Measurements from ENCODE around the gene MAPK8IP2. TPM values are rescaled to one million over a fixed set of nuclear protein-coding genes. Genes with fewer than 3 reads are reported as not detected.
"Not testable (repeated sequence)": the region's sequence is repeated elsewhere in the genome, so short reads cannot be mapped to it uniquely, and the experiment has no call there.

Gene MAPK8IP2
- total RNA-seq, 1 donor from 2014 or later, result 60.3 TPM

DNA sequence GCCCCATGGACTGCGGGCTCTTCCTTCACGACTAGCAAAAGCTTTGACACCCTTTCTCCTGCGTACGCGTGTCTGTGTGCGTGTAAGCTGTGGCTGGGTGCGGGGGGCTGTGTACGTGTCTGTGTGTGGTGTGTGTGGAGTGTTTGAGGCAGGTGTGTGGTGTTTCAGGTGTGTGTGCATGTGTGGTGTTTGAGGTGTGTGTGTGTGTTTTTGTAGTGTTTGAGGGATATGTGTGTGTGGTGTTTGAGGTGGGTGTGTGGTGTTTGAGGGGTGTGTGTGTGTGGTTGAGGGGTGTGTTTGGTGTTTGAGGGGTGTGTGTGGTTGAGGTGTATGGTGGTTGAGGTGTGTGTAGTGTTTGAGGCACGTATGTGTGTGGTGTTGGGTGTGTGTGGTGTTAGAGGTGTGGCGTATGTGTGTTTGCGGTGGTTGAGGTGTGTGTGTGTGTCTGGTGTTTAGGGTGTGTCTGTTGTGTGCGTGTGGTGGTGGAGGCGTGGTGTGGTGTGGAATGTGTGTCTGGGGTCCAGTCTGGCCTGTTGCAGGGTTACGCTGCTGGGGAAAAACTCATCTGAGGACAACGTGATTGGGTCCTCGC is 28.0 kb downstream of the MAPK8IP2 start:
- FAIRE-seq (no peak), DNase-seq (ENCODE audit: low spot score in 2 of 2) (no peak)

DNA sequence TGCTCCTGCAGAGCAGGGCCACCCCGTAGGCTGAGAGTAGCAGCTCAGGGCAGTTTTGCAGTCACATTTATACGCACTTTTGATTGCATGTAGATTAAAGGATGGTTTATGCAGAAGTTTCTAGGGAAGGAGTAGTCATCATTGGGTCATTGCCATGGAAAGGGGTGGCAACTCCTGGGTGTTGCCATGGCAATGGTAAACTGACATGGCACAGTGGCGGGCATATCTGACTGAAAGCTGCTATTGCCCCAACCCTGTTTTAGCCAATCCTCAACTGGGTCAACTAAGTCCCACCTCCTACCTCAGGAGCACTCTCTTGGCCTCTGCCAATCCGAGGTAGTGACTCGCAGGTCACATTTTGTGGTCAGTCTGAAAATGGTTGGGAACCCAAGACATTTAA is 29.8 kb downstream of the MAPK8IP2 start:
- DNase-seq (ENCODE audit: low spot score in 2 of 2) (no peak), FAIRE-seq (no peak)

DNA sequence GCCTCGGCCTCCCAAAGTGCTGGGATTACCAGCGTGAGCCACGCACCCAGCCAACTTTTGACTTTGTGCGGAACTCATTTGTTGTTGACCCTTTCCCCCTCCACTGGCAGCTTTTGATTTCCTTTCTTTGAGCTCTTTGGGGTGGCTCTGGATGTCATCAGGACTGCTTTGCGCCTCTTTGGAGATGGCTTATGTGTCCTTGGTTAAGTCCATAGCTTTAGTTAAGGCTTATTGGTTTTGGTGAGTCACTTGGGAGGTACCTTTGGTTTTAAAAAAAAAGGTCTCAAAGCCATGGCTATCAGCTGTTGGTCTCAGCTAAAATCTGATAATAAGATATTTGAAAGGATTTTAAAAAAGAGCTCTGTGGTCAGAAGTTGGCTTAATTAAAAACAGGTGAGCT is 32.5 kb downstream of the MAPK8IP2 start:
- FAIRE-seq (no peak), DNase-seq (ENCODE audit: low spot score in 2 of 2) (no peak)

DNA sequence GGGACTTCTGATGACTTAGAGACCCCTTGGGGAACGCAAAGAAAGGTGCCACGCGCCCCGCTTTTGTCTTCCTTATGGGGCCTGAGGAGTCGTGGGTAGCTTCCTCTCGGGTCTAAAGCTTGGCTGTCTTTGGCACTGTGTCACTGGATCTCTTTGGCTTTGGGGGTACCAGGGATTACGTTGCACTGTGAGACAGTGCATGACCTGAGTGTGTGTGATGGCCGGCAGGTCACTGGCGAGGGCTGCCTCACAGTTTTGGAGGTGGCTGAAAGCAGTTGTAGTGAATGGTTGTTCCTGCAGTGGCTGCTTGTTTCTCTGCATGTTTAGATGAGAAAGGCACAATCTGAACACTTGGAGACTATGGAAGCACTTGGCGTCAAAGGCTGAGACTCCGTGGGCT is 33.2 kb downstream of the MAPK8IP2 start:
- FAIRE-seq (no peak), DNase-seq (ENCODE audit: low spot score in 2 of 2) (no peak)

DNA sequence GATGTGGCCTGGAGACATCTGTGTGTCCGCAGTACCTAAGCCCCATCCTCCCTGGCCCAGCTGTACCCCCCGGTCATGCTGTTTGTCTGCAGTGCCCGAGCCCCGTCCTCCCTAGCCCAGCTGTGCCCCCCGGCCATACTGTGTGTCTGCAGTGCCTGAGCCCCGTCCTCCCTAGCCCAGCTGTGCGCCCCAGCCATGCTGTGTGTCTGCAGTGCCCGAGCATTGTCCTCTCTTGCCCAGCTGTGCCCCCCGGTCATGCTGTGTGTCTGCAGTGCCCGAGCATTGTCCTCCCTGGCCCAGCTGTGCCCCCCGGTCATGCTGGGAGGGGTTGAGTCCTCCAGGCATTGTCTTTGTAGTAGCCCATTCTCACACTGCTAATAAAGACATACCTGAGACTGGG is 35.0 kb downstream of the MAPK8IP2 start:
- FAIRE-seq, result no peak
- DNase-seq (ENCODE audit: low spot score in 2 of 2), result no peak

DNA sequence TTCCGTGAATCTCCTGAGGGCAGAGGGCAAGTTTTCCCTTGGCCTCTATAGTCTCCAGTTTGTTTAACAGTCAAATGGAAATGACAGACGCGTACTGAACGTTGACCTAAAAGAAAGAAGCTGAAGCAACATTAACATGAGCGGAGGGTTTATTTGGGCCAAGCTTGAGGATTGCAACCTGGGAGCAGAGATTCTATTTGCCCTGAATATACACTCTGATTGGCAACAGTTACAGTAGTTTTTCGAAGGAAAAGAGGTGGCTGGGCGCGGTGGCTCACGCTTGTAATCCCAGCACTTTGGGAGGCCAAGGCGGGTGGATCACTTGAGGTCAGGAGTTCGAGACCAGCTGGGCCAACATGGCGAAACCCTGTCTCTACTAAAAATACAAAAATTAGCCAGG is 39.7 kb downstream of the MAPK8IP2 start:
- not testable (repeated sequence) for FAIRE-seq; DNase-seq (ENCODE audit: low spot score in 2 of 2)

DNA sequence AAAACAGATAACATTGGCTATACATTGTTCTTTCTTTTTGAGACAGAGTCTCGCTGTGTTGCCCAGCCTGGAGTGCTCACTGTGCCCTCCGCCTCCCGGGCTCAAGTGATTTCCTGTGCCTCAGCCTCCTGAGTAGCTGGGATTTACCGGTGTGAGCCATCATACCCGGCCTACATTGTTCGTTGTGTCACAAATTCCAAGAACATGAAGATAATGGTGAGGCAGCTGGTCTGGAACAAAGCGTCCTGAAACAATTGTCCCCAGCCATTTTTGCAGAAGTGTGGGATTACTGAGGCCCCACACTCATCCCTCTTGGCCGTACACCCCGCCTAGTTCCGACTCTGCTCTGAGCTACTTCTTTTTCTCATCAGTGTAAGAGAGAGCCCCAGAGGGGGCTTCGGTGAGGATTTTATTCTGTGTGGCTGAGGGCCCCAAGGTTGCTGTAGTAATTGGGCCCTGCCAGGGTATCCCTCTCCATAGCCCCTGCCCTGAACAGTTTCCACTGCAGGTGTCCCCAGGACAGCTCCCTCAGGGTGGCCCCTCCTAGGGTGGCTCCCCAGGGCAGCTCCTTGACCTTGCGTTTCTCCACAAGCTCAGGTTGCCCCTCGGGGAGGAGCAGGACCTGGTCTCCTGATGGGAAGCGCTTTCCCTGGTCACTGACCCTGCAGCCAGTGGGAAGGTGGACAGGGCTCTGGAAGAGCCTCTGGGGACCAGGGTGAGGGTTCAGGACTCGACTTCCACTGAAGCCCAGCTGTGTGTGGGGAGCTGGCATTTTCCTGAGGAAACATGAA is 40.5 kb downstream of the MAPK8IP2 start:
- FAIRE-seq (no peak), DNase-seq (ENCODE audit: low spot score in 2 of 2) (no peak)

DNA sequence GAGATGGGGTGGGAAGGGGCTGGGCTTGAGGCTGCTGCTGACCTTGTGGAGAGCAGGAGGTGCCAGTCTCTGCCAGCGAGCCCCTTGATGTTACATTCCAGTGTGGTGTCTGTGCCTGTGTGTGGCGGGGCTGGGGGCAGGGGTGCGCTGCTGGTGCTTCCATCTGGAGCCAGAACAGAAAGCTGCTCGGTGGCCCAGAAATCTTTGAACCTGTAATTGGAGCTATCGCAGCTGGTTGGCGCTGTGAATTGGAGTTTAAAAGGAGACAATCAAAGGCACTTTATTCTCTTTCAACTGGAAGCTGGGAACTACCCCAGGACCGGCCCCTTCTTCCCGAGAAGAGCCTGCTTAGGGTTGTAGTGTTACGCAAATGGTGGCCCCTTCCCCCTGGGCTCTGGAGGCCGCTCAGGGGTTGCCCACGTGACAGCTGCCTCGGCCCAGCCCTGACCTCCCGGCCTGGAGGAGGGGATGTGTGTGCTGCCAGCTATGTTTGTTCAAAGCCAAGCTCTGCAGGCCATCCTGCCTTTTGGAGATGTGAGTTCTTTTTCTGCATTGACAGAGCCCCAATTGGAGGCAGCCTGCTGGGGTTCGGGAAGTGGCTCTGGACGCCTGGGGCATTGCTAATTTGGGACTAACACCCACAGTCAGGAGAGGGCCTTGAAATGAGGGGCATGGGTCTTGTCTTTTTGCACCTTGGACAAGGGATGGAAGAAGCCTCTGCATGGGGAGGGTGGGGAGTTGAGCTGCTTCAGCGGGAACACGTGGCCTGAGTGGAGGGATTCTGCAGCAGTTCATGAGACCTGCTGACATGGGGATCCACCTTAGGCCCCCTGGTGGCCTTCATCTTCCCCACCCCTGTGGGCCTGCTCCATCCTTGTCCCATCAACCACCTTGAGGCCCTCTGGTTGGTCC is 41.4 kb downstream of the MAPK8IP2 start:
- FAIRE-seq (no peak), DNase-seq (ENCODE audit: low spot score in 2 of 2) (peak; percentile 35 to 60)

DNA sequence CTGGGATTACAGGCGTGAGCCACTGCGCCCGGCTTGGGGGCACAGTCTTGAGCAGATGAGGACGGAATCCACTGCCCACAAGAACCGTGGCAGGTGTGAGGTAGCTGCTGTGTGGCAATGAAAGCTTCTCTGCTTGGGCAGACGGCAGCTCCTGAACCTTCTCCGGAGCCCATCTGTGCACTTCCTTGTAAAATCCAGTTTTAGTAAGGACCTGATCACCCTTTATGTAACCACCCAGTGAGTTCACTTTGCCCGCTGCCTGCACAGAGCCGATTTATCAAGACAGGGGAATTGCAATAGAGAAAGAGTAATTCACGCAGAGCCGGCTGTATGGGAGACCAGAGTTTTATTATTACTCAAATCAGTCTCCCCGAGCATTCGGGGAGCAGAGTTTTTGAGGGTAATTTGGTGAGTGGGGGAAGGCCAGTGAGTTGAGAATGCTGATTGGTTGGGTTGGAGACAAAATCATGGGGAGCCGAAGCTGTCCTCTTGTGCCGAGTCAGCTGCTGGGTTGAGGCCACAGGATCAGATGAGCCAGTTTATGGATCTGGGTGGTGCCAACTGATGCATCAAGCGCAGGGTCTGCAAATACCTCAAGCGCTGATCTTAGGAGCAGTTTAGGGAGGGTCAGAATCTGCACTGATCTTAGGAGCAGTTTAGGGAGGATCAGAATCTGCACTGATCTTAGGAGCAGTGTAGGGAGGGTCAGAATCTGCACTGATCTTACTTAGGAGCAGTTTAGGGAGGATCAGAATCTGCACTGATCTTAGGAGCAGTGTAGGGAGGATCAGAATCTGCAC is 42.6 kb downstream of the MAPK8IP2 start:
- FAIRE-seq; DNase-seq (ENCODE audit: low spot score in 2 of 2): not testable (repeated sequence)

DNA sequence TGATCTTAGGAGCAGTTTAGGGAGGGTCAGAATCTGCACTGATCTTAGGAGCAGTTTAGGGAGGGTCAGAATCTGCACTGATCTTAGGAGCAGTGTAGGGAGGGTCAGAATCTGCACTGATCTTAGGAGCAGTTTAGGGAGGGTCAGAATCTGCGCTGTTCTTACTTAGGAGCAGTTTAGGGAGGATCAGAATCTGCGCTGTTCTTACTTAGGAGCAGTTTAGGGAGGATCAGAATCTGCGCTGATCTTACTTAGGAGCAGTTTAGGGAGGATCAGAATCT is 43.2 kb downstream of the MAPK8IP2 start:
- not testable (repeated sequence) for DNase-seq (ENCODE audit: low spot score in 2 of 2); FAIRE-seq

DNA sequence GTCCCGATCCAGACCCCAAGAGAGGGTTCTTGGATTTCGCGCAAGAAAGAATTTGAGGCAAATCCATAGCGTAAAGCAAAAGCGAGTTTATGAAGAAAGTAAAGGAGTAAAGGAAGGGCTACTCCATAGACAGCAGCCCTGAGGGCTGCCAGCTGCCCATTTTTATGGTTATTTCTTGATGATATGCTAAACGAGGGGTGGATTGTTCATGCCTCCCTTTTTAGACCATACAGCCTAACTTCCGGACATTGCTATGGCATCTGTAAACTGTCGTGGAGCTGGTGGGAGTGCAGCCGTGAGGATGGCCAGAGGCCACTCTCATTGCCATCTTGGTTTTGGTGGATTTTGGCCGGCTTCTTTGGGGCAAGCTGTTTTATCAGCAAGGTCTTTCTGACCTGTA is 52.7 kb downstream of the MAPK8IP2 start:
- FAIRE-seq, result no peak
- DNase-seq (ENCODE audit: low spot score in 2 of 2), result no peak

DNA sequence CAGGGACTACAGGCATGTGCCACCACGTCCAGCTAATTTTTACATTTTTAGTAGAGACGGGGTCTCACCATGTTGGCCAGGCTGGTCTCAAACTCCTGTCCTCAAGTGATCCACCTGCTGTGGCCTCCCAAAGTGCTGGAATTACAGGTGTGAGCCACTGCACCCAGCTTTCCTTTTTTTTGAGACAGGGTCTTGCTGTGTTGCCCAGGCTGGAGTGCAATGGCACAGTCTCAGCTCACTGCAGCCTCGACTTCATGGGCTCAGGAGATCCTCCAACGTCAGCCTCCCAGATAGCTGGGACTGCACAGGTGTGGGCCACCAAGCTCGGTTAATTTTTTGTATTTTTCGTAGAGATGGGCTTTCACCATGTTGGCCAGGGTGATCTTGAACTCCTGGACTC is 54.1 kb downstream of the MAPK8IP2 start:
- not testable (repeated sequence) for DNase-seq (ENCODE audit: low spot score in 2 of 2); FAIRE-seq

DNA sequence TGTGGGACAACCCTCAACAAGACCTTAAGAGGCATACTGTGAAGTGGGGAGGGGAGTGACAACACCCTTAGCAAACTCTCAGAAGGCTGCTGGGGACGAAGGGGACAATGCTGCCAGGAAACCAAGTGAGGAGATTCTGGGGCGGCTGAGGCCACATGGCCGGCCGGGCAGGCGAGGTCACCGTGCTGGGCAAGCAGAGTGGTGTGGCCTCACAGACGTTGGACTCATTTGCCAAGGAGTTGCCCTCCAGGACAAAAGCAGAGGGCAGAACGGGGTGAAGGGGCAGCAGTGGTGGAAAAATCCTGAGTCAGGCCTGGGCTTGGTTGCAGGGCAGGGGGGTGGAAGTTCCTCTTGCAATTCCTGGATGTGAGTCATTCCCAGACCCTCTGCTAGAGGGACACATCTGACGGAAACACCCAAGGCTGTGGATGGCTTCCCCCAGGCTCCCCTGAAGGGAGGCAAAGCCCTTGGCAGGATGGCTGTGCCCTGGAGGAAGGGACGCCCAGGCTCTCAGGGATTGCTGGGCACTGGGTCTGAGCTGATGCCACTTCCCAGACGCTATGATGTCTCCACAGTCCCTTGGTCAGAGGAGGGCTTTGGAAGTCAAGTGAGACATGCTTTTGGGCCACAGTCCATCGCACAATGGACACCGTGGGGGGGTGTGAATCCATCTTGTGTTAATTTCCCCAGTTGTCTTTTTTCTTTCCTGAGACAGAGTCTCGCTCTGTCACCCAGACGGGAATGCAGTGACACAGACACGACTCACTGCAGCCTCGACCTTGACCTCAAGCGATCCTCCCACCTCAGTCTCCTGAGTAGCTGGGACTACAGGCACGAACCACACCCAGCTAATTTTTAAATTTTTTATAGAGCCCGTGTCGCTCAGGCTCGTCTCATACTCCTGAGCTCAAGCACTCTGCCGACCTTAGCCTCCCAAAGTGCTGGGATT is 55.8 kb downstream of the MAPK8IP2 start:
- no peak for DNase-seq (ENCODE audit: low spot score in 2 of 2)
- no peak for FAIRE-seq

DNA sequence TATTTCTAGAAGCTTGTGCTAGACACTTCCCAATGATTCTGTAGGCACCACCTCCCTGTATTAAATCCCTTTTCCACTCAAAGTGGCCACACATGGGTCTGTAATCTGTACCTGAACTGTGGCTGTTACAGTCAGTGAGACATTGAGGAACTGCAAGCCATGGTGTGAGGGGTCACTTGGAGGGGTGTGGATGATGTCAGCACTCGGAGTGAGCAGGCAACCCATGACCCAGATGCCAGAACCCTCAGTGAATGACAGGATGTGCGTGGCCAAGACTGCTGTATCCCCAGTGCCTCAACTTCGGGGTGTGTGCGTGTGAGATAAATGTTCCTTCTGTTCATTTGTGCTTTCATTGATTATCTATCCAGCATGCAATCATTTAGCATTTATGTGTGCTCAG is 57.3 kb downstream of the MAPK8IP2 start:
- DNase-seq (ENCODE audit: low spot score in 2 of 2) (no peak), FAIRE-seq (no peak)

DNA sequence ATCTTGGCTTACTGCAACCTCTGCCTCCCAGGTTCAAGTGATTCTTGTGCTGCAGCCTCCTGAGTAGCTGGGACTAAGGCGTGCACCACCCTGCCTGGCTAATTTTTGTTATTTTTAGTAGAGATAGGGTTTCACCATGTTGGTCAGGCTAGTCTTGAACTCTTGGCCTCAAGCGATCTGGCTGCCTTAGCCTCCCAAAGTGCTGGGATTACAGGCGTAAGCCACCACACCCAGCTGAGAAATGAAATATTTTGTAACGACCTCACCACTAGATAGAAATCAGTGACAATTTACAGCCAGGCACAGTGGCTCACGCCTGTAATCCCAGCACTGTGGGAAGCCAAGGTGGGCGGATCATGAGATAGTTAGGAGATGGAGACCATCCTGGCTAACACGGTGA is 59.1 kb downstream of the MAPK8IP2 start:
- not testable (repeated sequence) for DNase-seq (ENCODE audit: low spot score in 2 of 2); FAIRE-seq

DNA sequence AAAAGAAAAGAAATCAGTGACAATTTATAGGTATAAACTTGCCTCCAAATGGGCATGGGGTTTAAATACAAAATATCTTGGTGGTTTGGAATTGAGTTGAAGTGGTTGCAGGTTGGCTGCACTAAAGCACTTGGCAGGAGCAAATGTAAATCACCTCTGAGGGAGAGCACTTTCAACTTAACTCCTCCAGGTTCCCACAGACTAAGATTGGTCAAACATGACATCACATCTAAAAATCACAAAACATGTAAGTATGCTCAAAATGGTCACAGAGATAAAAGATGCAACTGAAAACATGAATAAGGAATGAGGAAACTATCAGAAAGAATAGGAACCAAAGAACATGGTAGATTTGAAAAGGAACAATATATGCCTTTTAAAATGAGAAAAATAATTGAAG is 59.7 kb downstream of the MAPK8IP2 start:
- FAIRE-seq (no peak), DNase-seq (ENCODE audit: low spot score in 2 of 2) (no peak)
